ENCODE results near the gene HIVEP1.

DNA sequence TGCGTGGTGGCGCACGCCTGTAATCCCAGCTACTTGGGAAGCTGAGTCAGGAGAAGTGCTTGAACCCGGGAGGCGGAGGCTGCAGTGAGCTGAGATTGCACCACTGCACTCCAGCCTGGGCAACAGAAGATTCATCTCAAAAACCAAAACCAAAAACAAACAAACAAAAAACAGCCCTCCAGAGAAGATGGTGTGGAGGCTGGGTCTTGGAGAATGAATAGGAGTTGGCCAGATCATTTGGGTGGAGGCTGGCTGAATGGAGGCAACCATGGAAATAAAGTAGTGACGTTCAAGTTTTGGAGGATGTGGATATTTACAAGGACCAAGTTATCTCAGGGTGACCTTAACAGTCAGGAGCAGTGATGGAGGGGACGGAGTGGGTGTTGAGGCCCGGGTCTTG, 24.7 kb downstream of the HIVEP1 start:
- no peak for TF ChIP-seq POLR2AphosphoS5 (IDR thresholded peaks at IDR 0.05; ENCODE audit: low read depth, low read length)
- no peak for TF ChIP-seq POLR2A (IDR thresholded peaks at IDR 0.05; ENCODE audit: low read depth, low read length)

Data from GM12892 (cell line).